Head of caudate nucleus (tissue), 42 donors: ENCODE data around the gene ATAD3B.
"Not testable (repeated sequence)": the region's sequence is repeated elsewhere in the genome, so short reads cannot be mapped to it uniquely, and the experiment has no call there.

ENCODE experiments used
- DNase-seq, 42 donors: peaks; one replicate each; pipeline versions ENCODE4 v3.0.0 to v3.0.0-alpha.2; 2020 to 2021; ENCODE audit warnings: mixed read lengths in 7 of 42
- intact Hi-C: fragments of 100-400 bp; cut with DNase I; formaldehyde crosslinking; loops from one replicate; pipeline ENCODE4 v1.15.0; 2022

ATAD3B gene

GRCh38 chr1:1471389-1472052, at the start of gene ATAD3B:
Gene ATAD3B, plus strand, starts transcription at chr1:1471765. Its CDS starts 120 bp downstream, at chr1:1471885.
- peak; percentile 85 to 98 (median 95) for DNase-seq
- intact Hi-C loops = no loop called here

GRCh38 chr1:1421907-1422464, 49.6 kb upstream of the ATAD3B start:
- peak in 1 of 42 donors; percentile 16 for DNase-seq
- intact Hi-C loops = no loop called here

GRCh38 chr1:1422465-1423244, 48.9 kb upstream of the ATAD3B start:
- intact Hi-C loops = no loop called here
- DNase-seq = peak in 3 of 42 donors; percentile 24 to 32 (median 30)

- no peak for DNase-seq
- intact Hi-C loops = no loop called here
Measured at GRCh38 chr1:1423245-1423597, 48.3 kb upstream of the ATAD3B start.

GRCh38 chr1:1424707-1425106, 46.9 kb upstream of the ATAD3B start:
- intact Hi-C loops = no loop called here
- DNase-seq = peak in 3 of 42 donors; percentile 5 to 31 (median 19)

- intact Hi-C loops = no loop called here
- no peak for DNase-seq
Measured at GRCh38 chr1:1425426-1425752, 46.2 kb upstream of the ATAD3B start.

- intact Hi-C loops = no loop called here
- DNase-seq = peak in 41 of 42 donors; percentile 60 to 93 (median 84)
Measured at GRCh38 chr1:1425753-1426495, 45.6 kb upstream of the ATAD3B start.

- intact Hi-C loops = no loop called here
- DNase-seq = peak in 41 of 42 donors; percentile 54 to 92 (median 81)
Measured at GRCh38 chr1:1426496-1427105, 45.0 kb upstream of the ATAD3B start.

- intact Hi-C loops = no loop called here
Measured at GRCh38 chr1:1427106-1427819, 44.3 kb upstream of the ATAD3B start.

GRCh38 chr1:1427820-1428148, 43.8 kb upstream of the ATAD3B start:
- peak in 3 of 42 donors; percentile 35 to 48 (median 37) for DNase-seq
- intact Hi-C loops = no loop called here

More at GRCh38 chr1:1427106-1427819, 44.3 kb upstream of the ATAD3B start:
- peak in 40 of 42 donors; percentile 49 to 91 (median 78) for DNase-seq

- DNase-seq = peak in 12 of 42 donors; percentile 32 to 77 (median 44)
- intact Hi-C loops = no loop called here
Measured at GRCh38 chr1:1428174-1428573, 43.4 kb upstream of the ATAD3B start.

GRCh38 chr1:1428967-1429366, 42.6 kb upstream of the ATAD3B start:
- DNase-seq, intact Hi-C loops: not testable (repeated sequence)

GRCh38 chr1:1429671-1430073, 41.9 kb upstream of the ATAD3B start:
- intact Hi-C loops = no loop called here
- DNase-seq = peak in 1 of 42 donors; percentile 19

GRCh38 chr1:1430114-1430982, 41.2 kb upstream of the ATAD3B start:
- peak in 41 of 42 donors; percentile 53 to 91 (median 79) for DNase-seq
- intact Hi-C loops = no loop called here

GRCh38 chr1:1430992-1431844, 40.3 kb upstream of the ATAD3B start:
- intact Hi-C loops = no loop called here
- peak in 8 of 42 donors; percentile 27 to 65 (median 50) for DNase-seq

- peak in 16 of 42 donors; percentile 17 to 77 (median 51) for DNase-seq
- intact Hi-C loops = no loop called here
Measured at GRCh38 chr1:1431845-1432273, 39.7 kb upstream of the ATAD3B start.
